HG03045 (cell line): ENCODE measurements around the gene ARHGAP45.
"Not testable (repeated sequence)": the region's sequence is repeated elsewhere in the genome, so short reads cannot be mapped to it uniquely, and the experiment has no call there.

ENCODE experiments used
- ATAC-seq: cut with Tn5 transposase; IDR thresholded peaks from one replicate; pipeline ENCODE4 v1.9.1; 2021; ENCODE audit warnings: mild to moderate bottlenecking, moderate library complexity; ENCODE audit not compliant: unreplicated experiment

ARHGAP45 gene

GRCh38 chr19:1066748-1067340 lies at the start of gene ARHGAP45:
Gene ARHGAP45 (plus strand): TSS chr19:1067167. CDS start chr19:1067406, 239 bp downstream.
- ATAC-seq = no peak

GRCh38 chr19:1017906-1018305 lies 49.1 kb upstream of the ARHGAP45 start:
- no peak for ATAC-seq

GRCh38 chr19:1018393-1018792 lies 48.6 kb upstream of the ARHGAP45 start:
- no peak for ATAC-seq

- ATAC-seq = no peak
These were observed 47.9 kb upstream of the ARHGAP45 start for GRCh38 chr19:1018932-1019615.

GRCh38 chr19:1019616-1019961 lies 47.4 kb upstream of the ARHGAP45 start:
- ATAC-seq = no peak

- no peak for ATAC-seq
These were observed 46.7 kb upstream of the ARHGAP45 start for GRCh38 chr19:1019980-1020867.

GRCh38 chr19:1020868-1021425 lies 46.0 kb upstream of the ARHGAP45 start, which contains the start of gene TMEM259:
Gene TMEM259 (minus strand): TSS chr19:1021123. CDS start chr19:1020996, 127 bp downstream.
- peak; percentile 80 for ATAC-seq

GRCh38 chr19:1023883-1024188 lies 43.1 kb upstream of the ARHGAP45 start:
- ATAC-seq = not testable (repeated sequence)

- ATAC-seq = not testable (repeated sequence)
These were observed 41.9 kb upstream of the ARHGAP45 start for GRCh38 chr19:1025080-1025479.

- ATAC-seq = peak; percentile 51
These were observed 40.8 kb upstream of the ARHGAP45 start, which contains the start of gene CNN2 for GRCh38 chr19:1025960-1026782. Gene CNN2 (plus strand): TSS chr19:1026608. CDS start chr19:1026662, 54 bp downstream.

- no peak for ATAC-seq
These were observed 40.0 kb upstream of the ARHGAP45 start for GRCh38 chr19:1026783-1027649.

- ATAC-seq = no peak
These were observed 39.3 kb upstream of the ARHGAP45 start for GRCh38 chr19:1027650-1028061.

- no peak for ATAC-seq
These were observed 38.7 kb upstream of the ARHGAP45 start for GRCh38 chr19:1028062-1028926.

GRCh38 chr19:1032264-1032867 lies 34.6 kb upstream of the ARHGAP45 start:
- no peak for ATAC-seq

GRCh38 chr19:1035998-1036621 lies 30.9 kb upstream of the ARHGAP45 start:
- no peak for ATAC-seq

GRCh38 chr19:1037621-1038064 lies 29.3 kb upstream of the ARHGAP45 start:
- no peak for ATAC-seq

GRCh38 chr19:1038978-1039645 lies 27.9 kb upstream of the ARHGAP45 start:
- no peak for ATAC-seq
